Glutamatergic neuron (in vitro differentiated cells): ENCODE measurements around the gene ZNF487. TPM values are rescaled to one million over a fixed set of nuclear protein-coding genes. Genes with fewer than 3 reads are reported as not detected.

ENCODE experiments used
- DNase-seq: peaks from one replicate; pipeline ENCODE4 v3.0.0; 2022
- H3K27ac Mint-ChIP-seq: one replicate; pipeline ENCODE4 v1.8.0; 2020; ENCODE audit warnings: mild to moderate bottlenecking, mixed read lengths, inconsistent platforms; ENCODE audit not compliant: unreplicated experiment
- H3K27me3 Mint-ChIP-seq: one replicate; pipeline ENCODE4 v1.8.0; 2020; ENCODE audit warnings: mild to moderate bottlenecking, moderate library complexity, mixed read lengths, inconsistent platforms; ENCODE audit not compliant: unreplicated experiment
- H3K36me3 Mint-ChIP-seq: one replicate; pipeline ENCODE4 v1.8.0; 2020; ENCODE audit warnings: mild to moderate bottlenecking, mixed read lengths, inconsistent platforms; ENCODE audit not compliant: unreplicated experiment
- H3K4me1 Mint-ChIP-seq: one replicate; pipeline ENCODE4 v1.8.0; 2020; ENCODE audit warnings: mild to moderate bottlenecking, low read depth, mixed read lengths, inconsistent platforms; ENCODE audit not compliant: unreplicated experiment
- H3K4me3 Mint-ChIP-seq: one replicate; pipeline ENCODE4 v1.8.0; 2020; ENCODE audit warnings: mild to moderate bottlenecking, mixed read lengths, inconsistent platforms; ENCODE audit not compliant: unreplicated experiment
- H3K9me3 Mint-ChIP-seq: one replicate; pipeline ENCODE4 v1.8.0; 2020; ENCODE audit warnings: mild to moderate bottlenecking, moderate library complexity, mixed read lengths, inconsistent platforms; ENCODE audit not compliant: unreplicated experiment
- CTCF ChIP-seq: fragments of 200-600 bp; sonication (generic); IDR thresholded peaks from one replicate; pipeline ENCODE4 v1.5.0; 2021; ENCODE audit not compliant: partially characterized antibody, unreplicated experiment
- long read RNA-seq: library from polyadenylated mRNA; unstranded; transcript quantifications from one replicate; pipeline ENCODE4 v2.0.0, GENCODE V29; 2020; ENCODE audit not compliant: unreplicated experiment
- total RNA-seq: library from RNA; stranded (reverse); fragmentation: NEBNext Ultra II Directional; extraction: Animal tissue kit (Norgen Biotek cat#: 25700); gene quantifications from one replicate; pipeline ENCODE4 v1.2.1, GENCODE V29; 2021; ENCODE audit not compliant: unreplicated experiment

The ZNF487 gene
- total RNA-seq: 2.1 TPM
- long read RNA-seq, partial matches to known transcripts: 0 of 3 reads
- long read RNA-seq, other reads (novel, unspliced or antisense): 1 of 3 reads

DNA sequence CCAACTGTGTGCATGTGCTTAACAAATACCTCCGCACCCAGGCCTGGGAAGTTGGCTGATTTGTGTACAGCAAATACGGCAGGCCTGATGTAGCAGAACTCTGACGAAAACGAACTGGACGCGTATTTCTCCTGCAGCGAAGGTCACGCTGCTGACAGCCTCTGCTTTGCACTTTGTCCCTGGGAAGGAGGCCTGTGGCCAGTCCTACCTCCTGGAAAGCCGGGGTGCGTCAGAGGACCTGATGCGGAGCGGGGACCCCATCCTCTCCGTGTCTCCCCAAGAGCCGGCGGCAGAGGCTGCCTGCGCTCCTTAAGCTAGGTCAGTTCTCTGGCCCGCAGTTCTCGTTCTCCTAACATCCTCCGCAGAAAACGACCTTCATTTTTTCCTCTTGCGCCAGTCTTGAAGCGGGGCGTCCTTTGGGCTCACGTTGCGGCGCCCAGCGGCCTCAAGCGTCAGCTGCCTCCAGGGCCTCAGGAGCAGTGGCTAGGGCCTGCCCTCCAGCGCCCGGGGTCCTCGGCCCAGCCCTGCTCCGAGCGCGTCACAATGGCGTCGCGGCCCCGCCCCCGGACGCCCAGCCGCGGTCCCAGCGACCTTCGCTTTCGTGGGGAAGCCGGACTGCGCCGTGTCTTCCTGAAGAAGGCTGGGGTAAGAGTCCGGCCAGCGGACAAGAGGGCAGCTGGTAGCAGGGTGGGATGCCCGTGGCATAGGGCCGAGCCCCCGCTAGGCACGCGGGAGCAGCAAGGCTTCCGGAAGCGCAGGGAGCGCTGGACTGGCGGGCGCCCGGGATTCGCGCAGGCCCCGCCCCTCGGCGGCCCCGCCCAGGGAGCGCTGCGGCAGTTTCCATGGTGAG, at the start of gene ZNF487:
Gene ZNF487, plus strand, starts transcription at position 821 of the 850 bp plus-strand sequence. CDS start 38,703 bp downstream, outside the sequence.
- Mint-ChIP-seq H3K4me3 (peak within 1 kb of the TSS; percentile 95), H3K36me3 (no peaks in the 10 kb centered on the region), H3K27me3 (peaks cover 2% of the 10 kb centered on the region), H3K4me1 (no peaks in the 10 kb centered on the region), H3K9me3 (peaks cover 7% of the 10 kb centered on the region), H3K27ac (peak within 1 kb of the TSS; percentile 98)
- no peak for TF ChIP-seq CTCF
- peak; percentile 90 for DNase-seq

DNA sequence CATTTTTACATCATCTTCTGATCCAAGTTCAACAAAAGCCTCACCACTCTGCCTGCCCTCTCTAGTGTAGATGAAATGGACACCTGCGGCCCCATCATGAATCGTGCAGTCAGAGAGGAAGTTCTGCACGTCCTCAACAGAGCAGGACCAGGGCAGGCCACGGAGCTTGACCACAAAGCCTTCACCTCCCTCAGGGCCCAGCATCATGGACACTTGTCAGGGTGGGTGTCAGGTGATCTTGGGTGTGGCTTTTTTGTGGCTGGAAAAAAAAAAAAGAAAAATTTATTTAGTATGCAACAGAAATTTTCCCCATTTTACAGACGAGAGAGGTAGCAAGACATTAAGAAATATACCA, 49.3 kb upstream of the ZNF487 start:
- Mint-ChIP-seq H3K27me3 (no peaks in the 10 kb centered on the region), H3K36me3 (no peaks in the 10 kb centered on the region), H3K9me3 (no peaks in the 10 kb centered on the region), H3K4me1 (peaks cover 4% of the 10 kb centered on the region), H3K27ac (no peak overlapping the region), H3K4me3 (no peak overlapping the region)
- TF ChIP-seq CTCF: no peak
- no peak for DNase-seq

DNA sequence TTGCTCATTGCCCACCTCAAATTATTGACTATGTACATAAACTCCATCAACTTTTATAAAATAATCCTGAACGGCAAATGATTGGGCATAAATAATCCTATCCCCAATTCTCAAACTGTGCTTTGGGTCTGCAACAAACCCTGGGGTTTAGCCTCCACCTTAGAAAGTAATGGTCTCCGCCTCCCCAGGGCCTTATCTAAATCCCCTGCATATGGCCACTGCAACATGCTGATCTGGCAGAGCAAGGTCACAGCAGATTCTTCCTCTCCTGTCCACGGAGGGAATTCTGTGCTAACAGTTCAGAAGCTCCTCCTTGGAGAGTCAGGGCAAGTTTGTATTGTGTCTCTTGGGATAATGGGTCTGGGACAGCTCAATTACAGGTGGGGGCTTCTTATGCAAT, 47.0 kb upstream of the ZNF487 start:
- peaks cover 3% of the 10 kb centered on the region for H3K27me3 Mint-ChIP-seq
- H3K9me3 Mint-ChIP-seq: no peaks in the 10 kb centered on the region
- H3K27ac Mint-ChIP-seq: peak overlapping the region; percentile 65
- H3K36me3 Mint-ChIP-seq: peaks cover 4% of the 10 kb centered on the region
- H3K4me1 Mint-ChIP-seq: peaks cover 7% of the 10 kb centered on the region
- no peak overlapping the region for H3K4me3 Mint-ChIP-seq
- no peak for TF ChIP-seq CTCF
- no peak for DNase-seq

DNA sequence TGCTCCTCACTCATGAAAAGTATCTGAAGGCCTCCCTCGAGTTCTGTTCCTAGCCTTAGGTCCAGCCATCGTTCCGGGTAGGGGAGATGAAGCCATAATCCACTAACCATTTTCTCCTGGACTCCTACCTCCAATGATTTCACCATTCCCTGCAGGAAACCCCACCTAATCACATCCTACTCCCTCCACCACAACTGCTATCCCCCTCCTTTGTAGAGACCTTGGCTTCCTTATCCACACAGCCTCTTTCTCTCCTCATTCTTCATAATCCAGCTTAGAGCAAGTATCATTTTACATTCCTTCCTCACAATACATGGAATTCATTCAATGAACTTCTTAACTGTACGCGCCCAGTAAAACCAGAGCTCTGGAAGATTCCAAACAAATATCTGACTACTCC, 46.6 kb upstream of the ZNF487 start:
- peaks cover 3% of the 10 kb centered on the region for H3K27me3 Mint-ChIP-seq
- H3K9me3 Mint-ChIP-seq: no peaks in the 10 kb centered on the region
- H3K27ac Mint-ChIP-seq: peak overlapping the region; percentile 65
- no peak for DNase-seq
- no peak for TF ChIP-seq CTCF
- H3K36me3 Mint-ChIP-seq: peaks cover 4% of the 10 kb centered on the region
- peak overlapping the region; percentile 27 for H3K4me3 Mint-ChIP-seq
- peaks cover 11% of the 10 kb centered on the region for H3K4me1 Mint-ChIP-seq

DNA sequence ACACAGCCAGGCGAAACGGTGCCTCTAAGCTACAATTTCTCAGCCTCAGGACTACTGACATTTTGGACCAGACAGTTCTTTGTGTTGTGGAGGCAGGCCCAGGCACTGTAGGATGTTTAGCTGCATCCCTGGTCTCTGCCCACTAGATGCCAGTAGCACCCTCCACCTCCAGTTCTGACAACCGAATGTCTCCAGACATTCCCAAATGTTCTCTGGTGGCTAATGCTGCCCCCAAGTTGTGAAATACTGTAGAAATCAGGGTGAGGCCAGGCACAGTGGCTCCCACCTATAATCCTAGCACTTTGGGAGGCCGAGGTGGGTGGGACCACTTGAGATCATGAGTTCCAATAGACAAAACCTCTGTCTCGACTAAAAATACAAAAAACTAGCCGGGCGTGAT, 46.2 kb upstream of the ZNF487 start:
- Mint-ChIP-seq H3K4me3 (no peak overlapping the region), H3K27ac (peak overlapping the region; percentile 65), H3K9me3 (peaks cover under 1% of the 10 kb centered on the region), H3K4me1 (peaks cover 13% of the 10 kb centered on the region), H3K27me3 (peaks cover 6% of the 10 kb centered on the region), H3K36me3 (peaks cover 4% of the 10 kb centered on the region)
- DNase-seq: no peak
- TF ChIP-seq CTCF: peak; percentile 21
